H54 (cell line): Measurements from ENCODE around the gene SOD1.
A peak's percentile ranks its signal among the peaks of the same experiment; 100 is the strongest.

Source experiments
- DNase-seq: peaks from one replicate; pipeline ENCODE4 v3.0.0; 2011; ENCODE audit warnings: low spot score, mixed read lengths; ENCODE audit not compliant: insufficient read length
- FAIRE-seq: peaks from 3 replicates; lab custom pipeline; 2011; peaks lifted over from hg19 to GRCh38; lab: Jason Lieb, UNC
- POLR2A ChIP-seq: IDR thresholded peaks from 2 replicates; pipeline ENCODE4 v1.6.1; 2011; ENCODE audit warnings: low read depth, mild to moderate bottlenecking, low read length

The SOD1 gene

GRCh38 chr21:31683029-31683428 lies 23.5 kb downstream of the SOD1 start:
- TF ChIP-seq POLR2A = no peak
- FAIRE-seq = peak; percentile 15
- no peak for DNase-seq

- DNase-seq = no peak
- no peak for FAIRE-seq
- no peak for TF ChIP-seq POLR2A
Measured at GRCh38 chr21:31684918-31685317, 25.4 kb downstream of the SOD1 start.

DNA sequence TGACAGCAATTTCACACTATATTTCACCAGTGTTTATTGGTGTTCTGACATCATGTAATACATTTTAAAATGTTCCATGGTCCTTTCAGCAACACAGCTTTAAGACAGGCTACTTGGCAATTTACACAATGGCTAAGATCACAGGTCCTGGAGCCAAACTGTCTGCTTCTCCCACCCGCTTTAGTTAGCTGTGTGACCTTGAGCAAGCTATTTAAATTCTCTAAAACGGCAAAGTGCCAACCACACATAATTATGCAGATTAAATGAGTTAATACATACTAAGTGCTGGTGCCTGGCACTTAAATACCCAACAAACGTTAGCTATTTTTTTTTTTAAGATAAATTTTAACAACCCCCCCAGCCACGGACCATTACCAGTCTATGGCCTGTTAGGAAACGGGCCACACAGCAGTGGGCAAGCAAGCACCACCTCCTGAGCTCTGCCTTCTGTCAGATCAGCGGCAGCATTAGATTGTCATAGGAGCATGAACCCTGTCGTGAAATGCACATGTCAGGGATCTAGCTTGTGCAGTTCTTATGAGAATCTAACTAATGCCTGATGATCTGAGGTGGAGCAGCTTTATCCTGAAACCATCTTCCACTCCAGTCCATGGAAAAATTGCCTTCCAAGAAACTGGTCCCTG lies 26.9 kb downstream of the SOD1 start:
- DNase-seq = no peak
- no peak for FAIRE-seq
- no peak for TF ChIP-seq POLR2A

DNA sequence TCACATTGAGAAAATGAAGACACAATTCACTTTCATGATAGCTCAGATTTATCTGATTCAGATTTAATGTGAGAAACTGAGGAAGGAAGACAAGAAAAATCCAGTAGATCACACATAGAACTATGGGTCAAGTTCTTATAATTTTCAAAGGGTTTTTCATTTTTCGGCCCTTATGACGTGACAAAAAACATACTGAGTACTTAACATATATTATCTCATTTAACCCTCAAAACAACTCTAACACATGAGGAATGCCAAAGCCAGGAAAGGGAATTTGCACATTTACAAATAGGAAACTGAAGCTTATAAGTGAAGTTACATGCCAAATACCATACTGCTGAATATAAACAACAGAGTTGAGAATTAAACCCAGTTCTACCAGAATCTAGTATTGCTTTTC lies 27.6 kb downstream of the SOD1 start:
- FAIRE-seq (no peak), DNase-seq (no peak)
- no peak for TF ChIP-seq POLR2A

- FAIRE-seq (no peak), DNase-seq (no peak)
- no peak for TF ChIP-seq POLR2A
Measured at GRCh38 chr21:31688603-31689368, 29.3 kb downstream of the SOD1 start.

GRCh38 chr21:31693222-31693621 lies 33.7 kb downstream of the SOD1 start:
- no peak for DNase-seq
- no peak for FAIRE-seq
- no peak for TF ChIP-seq POLR2A

DNA sequence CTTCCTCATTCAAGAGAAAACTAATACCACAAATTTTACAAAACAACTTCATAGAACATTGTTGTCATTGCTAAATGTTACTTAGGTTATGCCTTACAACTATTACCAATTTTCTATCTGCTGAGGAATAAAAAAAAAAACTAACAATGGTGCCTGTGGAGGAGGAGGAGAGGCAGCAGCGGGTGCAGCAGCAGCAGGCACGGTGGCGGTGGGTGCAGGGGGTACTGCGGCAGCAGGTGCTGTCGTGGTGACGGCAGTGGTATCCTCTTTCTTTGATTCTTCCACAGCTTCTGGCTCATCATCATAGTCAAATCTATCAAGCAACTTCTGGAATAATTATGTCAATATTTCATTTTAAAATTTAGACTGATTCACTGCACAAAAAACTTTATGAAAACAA lies 36.9 kb downstream of the SOD1 start:
- FAIRE-seq (peak; percentile 60), DNase-seq (no peak)
- no peak for TF ChIP-seq POLR2A

- DNase-seq = no peak
- no peak for TF ChIP-seq POLR2A
- no peak for FAIRE-seq
Measured at GRCh38 chr21:31698461-31698860, 39.0 kb downstream of the SOD1 start.

DNA sequence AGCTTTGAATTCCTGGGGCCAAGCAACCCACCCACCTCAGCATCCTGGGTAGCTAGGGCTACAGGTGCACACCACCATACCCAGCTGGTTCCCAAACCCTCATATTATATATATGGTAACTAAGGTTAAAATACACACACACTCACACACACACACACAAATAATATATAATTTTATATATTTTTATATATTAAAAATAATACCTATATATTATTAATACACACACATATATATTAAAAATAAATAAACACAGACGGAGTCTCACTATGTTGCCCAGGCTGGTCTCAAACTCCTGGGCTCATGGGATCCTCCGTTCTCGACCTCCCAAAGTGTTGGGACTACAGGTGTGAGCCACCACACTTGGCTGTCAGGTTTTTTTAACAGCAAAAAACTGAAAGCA lies 40.5 kb downstream of the SOD1 start:
- FAIRE-seq (no peak), DNase-seq (no peak)
- TF ChIP-seq POLR2A = no peak

DNA sequence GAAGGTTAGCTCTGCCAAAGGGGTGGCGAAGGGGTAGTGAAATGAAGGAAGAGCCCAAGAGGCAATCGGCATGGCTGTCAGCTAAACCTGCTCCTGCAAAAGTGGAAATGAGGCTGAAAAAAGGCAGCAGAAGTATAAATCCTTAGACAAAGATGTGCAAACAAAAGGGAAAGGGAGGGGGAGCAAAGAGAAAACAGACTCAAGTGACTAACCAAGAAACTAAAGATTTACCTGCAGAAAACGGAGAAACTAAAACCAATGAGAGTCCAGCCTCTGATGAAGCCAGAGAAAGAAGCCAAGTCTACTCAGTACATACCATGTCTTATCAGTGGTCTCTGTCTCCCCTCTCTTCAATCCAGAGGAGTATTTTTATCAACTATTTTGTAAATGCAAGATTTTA lies 47.1 kb downstream of the SOD1 start:
- no peak for TF ChIP-seq POLR2A
- FAIRE-seq (no peak), DNase-seq (no peak)

- TF ChIP-seq POLR2A = no peak
- FAIRE-seq (peak; percentile 48), DNase-seq (no peak)
Measured at GRCh38 chr21:31707499-31707898, 48.0 kb downstream of the SOD1 start.

DNA sequence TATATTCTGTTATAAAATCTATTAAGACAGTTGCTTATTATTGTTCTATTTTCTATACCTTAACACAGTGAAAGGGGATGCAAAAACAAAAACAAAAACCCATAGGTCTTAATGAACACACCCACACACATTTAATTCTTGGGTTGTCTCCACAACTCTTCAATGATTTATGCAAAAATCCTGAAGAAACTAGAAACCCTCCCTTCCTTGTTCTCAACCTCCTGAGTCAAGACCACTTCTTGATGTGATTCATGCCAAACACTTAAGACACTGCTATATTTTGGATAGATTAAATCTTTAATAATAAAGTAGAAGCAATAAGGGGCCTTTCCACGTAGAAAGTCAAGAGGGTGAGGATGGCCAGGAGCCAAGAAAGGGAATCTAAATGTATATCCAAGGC lies 49.0 kb downstream of the SOD1 start:
- DNase-seq (no peak), FAIRE-seq (peak; percentile 69)
- TF ChIP-seq POLR2A = no peak

GRCh38 chr21:31710586-31710985 lies 51.1 kb downstream of the SOD1 start:
- DNase-seq (no peak), FAIRE-seq (peak; percentile 81)
- TF ChIP-seq POLR2A = no peak

- DNase-seq = no peak
- TF ChIP-seq POLR2A = no peak
- peak; percentile 80 for FAIRE-seq
Measured at GRCh38 chr21:31711326-31711725, 51.8 kb downstream of the SOD1 start.
